NK-92 treated with Interleukin-12 subunit alpha and Interleukin-12 subunit beta, amount 100 ng/mL, for 24 hours (cell line): ENCODE data around the gene TMEM144.
"Not testable (repeated sequence)": the region's sequence is repeated elsewhere in the genome, so short reads cannot be mapped to it uniquely, and the experiment has no call there.

Experiments
- DNase-seq: peaks from one replicate; lab custom pipeline; 2025; lab: John Stamatoyannopoulos, UW

The TMEM144 gene

DNA sequence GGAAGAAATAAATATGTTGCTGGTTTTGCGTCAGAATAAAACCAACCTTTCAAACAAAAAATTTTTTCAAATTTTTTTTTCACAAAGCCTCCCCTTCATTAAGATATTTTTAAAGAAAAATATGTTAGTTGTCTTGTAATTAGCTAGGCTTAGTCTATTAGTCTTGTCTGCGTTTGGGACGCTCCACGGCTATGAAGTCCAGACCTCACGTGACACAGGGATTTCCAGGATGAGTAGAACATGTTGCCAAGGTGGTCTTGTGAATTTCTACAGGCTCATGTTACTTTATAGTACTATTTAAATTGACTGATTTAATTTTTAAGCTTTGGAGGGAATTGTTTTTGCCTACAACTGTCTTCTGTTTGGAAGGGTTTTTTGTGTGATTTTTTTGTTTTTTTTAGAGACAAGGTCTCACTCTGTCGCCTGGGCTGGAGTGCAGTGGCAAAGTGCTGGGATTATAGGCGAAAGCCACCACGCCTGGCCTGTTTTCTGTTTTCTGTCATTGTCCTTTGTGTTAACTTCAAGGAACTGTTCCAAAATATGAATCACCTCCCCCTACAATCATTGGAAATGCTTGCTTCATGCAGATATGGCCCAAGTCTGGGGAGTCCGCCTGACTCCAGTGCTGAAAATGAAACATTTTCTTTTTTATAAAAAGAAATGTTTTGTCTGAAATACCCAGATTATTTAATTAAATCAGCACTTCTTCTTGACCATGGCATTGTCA lies 26.2 kb downstream of the TMEM144 start:
- no peak for DNase-seq

GRCh38 chr4:158238575-158238974 lies 28.3 kb downstream of the TMEM144 start:
- no peak for DNase-seq

DNA sequence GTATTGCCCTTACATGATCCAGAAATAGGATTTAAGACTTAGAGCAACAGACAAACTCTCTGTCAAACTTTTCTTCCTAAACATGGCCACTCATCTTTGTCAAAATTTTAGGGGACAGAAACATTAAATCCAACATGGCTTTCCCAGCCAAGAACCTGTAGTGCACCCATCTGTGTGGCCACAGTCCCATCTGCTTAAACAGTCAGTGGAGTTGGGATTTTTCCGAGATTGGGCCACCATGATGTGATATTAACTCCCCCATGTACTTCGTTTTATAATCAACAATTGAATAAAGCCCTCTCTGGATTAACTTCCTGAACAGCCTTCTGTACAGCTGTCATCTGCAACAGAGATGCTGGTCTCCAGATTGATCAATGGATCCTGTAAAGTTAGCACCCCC lies 28.9 kb downstream of the TMEM144 start:
- no peak for DNase-seq

- DNase-seq: no peak
Measured at GRCh38 chr4:158243071-158243470, 32.8 kb downstream of the TMEM144 start.

- no peak for DNase-seq
Measured at GRCh38 chr4:158250321-158250720, 40.0 kb downstream of the TMEM144 start.

DNA sequence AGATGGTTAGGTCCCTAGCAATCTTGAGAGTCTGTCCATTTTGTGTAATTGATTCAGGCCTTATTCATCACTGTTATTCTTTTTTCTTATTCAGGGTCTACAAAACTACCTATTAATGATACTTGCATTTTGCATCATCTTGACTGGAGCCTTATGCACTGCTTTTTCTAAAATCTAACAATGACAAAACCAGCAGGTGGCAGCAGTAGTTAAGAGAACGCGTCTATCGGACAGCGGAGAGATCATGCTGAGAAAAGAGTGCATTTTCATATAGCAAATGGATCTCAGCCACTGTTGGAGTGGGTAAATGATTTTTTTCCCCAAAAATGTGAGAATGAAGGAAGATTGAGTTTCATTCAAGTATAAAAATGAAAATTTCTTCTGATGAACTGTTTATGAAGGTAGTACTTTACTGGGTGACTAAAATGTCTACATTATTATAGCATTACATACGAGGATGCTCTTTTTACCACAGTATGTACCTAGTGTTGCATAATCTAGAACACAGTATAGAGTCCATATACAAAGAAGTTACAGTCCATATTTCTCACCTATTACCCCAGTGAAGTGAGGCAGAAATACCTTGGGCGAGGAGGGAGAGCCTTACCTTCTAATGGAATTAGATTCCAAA lies 43.2 kb downstream of the TMEM144 start:
- no peak for DNase-seq

- DNase-seq: no peak
Measured at GRCh38 chr4:158254292-158254691, 44.0 kb downstream of the TMEM144 start.

- no peak for DNase-seq
Measured at GRCh38 chr4:158255727-158256324, 45.5 kb downstream of the TMEM144 start.

DNA sequence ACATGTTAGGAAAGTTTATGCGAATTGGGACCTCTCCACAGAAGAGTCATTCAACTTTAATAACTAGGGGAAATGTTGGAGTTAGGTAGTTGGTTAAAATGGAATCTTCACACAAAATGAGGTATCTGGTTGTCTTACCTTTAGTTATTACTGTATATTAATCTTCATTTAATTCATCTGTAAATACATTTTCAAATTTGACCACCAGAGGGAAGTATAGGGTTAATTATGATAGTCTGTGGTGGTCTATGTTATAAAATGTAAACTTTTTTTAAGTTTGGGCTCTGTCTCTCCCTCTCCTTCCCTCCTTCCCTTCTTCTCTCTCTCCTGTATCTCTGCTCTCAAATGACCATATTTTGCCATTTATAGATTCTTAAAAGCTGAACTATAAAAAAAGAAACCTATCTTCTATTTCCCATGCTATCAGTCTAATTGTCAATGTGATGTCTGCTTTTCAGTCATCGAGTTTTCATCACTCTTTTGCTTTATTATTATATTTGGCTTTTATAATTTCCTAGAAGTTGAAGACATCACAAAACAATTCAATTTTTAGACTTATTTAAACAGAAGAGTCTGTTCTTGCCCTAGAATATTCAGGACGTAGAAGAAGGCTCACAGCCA lies 49.8 kb downstream of the TMEM144 start:
- no peak for DNase-seq

DNA sequence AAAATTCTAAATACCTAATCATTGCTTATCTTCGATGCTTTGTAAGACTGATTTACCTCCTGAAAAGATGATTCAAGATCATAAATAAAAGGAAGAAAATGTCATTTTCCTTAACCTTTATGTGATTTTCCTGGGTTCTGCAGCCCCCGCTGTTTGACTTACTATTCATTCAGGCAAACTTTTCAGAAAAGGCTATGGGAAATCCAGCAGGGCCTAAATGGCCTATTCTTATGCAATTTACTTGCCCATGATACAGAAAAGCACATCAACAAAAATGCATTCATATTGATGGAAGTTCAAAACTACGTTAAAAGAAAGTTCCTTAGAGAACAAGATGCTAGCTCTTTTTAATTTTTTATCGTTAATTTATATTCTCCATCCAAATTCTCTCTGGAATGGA lies 51.2 kb downstream of the TMEM144 start:
- no peak for DNase-seq

- no peak for DNase-seq
Measured at GRCh38 chr4:158268553-158268952, 58.3 kb downstream of the TMEM144 start.

DNA sequence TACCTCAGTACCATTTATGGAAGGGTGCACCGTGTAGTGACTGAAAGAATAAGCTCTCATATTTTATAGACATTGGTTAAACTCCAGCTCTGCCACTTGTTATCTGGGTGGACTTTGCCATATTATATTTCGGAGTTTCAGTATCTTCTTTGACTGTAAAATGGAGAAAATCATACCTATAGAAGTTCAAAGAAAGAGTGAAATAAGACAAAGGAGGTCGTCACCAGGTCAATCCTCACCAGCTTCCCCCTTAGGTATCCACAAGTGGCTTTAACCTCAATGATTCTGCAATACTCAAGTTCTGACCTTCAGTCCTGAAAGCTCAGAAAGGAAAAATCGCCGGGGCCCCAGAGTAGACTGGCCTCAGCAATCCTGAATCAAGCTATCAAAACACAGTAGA lies 64.3 kb downstream of the TMEM144 start:
- no peak for DNase-seq

DNA sequence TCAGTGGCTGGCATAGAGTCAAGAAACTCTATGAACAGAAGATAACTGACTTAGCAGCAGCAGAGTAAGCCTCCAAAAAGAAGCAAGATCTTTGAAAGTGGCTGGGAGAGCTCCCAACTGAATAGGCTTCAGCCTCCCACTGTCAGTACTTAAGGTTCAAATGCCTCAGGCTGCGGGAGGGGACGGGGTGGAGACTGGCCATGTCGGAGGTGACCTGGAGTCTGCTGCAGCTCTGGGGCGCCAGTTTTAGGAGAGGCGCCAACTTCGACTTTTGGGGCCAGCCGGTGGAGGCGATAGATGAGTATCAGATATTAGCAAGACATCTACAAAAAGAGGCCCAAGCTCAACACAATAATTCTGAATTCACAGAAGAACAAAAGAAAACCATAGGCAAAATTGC lies 67.3 kb downstream of the TMEM144 start:
- DNase-seq: no peak

- not testable (repeated sequence) for DNase-seq
Measured at GRCh38 chr4:158279052-158279451, 68.8 kb downstream of the TMEM144 start.

- DNase-seq: no peak
Measured at GRCh38 chr4:158280856-158281255, 70.6 kb downstream of the TMEM144 start.

DNA sequence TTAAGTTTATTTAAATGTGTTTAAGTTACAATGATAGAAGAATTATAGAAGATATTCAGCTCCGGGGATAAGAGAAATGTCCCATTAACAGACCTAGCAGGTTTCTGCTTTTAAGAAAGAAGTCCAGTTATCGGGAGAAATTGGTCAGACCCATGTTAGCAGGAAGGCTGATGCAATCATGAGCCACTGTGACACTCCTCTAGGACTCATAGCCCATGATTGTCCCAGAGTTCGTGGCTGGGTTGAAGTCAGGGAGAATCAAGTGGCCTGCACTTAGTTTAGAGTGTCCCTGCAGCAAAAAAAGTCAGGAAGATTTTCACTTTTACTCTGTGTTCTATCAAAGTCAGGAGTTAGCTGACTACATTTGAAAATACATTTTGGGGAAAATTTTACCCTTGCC lies 72.0 kb downstream of the TMEM144 start:
- no peak for DNase-seq

DNA sequence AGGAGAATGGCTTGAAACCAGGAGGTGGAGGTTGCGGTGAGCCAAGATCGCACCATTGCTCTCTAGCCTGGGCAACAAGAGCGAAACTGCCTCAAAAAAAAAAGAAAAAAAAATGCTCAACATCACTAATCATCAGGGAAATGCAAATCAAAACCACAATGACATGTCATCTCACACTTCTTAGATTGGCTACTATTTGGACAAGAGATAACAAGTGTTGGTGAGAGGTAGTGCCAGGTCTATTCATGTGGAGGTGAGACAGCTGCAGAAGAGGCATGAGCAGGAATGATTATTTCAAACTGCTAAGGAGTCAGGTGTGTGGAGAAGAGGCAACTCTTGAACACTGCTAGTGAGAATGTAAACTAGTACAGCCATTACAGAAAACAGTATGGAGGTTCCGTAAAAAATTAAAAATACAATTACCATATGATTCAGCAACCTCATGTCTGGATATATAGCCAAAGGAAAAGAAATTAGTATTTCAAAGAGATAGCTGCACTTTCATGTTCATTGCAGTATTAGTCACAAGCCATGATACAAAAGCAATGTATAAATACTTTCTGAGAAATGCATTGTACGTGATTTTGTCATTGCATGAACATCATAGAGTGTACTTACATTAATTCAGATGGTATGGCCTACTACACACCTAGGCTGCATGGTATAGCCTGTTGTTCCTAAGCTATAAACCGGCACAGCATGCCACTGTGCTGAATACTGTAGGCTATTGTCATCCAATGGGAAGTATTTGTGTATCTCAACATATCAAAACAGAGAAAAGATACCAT lies 75.3 kb downstream of the TMEM144 start:
- DNase-seq: no peak

- DNase-seq: no peak
Measured at GRCh38 chr4:158290912-158291311, 80.6 kb downstream of the TMEM144 start.

DNA sequence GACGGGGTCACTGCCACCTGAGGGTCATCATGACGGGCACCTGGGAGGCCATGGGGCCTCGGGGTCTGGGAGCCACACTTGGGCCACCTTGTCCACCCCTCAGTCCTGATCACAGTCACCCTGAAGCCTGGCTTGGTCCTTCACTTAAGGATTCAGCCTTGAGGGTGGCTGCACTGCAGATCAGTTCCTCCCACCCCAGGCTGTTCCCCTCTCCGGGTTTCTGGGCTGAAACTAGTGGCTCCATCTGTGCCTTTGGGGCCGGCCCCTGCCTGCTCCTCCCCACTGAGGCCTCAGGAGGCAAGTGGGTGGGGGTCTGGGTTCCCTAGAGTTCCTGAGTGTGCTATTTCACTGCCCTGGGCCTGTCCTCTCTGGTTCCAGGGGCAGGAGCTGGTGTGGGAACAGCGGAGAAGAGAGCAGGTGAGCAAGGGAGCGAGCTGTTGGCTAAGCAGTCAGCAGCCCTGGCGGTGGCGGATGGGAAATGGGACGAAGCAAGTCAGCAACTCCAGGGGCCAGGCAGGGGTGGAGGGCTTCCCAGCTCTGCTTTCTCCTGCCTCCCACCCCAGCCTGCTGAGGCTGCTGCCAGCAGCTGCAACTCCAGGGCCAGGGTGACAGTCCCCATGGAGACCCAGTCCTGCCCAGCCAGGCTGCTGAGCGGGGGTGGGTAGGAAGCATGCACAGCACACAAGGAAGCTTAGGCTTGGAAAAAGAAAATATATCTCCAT lies 81.2 kb downstream of the TMEM144 start:
- no peak for DNase-seq

- DNase-seq: no peak
Measured at GRCh38 chr4:158292156-158292555, 81.9 kb downstream of the TMEM144 start.

DNA sequence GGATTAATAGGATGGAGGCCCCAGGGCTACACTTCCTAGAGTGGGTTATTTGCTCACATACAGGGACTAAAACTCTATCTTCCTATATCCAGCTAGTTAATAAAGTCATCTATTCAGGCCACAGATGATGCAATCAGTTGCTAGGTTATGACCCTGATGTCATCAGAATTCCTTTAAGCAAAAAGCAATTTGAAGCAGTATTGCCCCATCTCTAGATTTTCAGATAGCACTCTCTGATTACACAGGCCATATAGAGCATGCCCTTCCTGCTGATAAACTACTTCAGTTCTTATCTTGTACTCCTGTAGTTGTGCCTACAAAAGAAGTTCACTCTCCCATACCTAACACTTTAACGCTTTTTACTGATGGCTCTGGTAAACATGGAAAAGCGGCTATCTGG lies 84.8 kb downstream of the TMEM144 start:
- no peak for DNase-seq

GRCh38 chr4:158297866-158298265 lies 87.6 kb downstream of the TMEM144 start:
- no peak for DNase-seq
